ENCODE results near the gene ZFR2.

ZFR2 gene

DNA sequence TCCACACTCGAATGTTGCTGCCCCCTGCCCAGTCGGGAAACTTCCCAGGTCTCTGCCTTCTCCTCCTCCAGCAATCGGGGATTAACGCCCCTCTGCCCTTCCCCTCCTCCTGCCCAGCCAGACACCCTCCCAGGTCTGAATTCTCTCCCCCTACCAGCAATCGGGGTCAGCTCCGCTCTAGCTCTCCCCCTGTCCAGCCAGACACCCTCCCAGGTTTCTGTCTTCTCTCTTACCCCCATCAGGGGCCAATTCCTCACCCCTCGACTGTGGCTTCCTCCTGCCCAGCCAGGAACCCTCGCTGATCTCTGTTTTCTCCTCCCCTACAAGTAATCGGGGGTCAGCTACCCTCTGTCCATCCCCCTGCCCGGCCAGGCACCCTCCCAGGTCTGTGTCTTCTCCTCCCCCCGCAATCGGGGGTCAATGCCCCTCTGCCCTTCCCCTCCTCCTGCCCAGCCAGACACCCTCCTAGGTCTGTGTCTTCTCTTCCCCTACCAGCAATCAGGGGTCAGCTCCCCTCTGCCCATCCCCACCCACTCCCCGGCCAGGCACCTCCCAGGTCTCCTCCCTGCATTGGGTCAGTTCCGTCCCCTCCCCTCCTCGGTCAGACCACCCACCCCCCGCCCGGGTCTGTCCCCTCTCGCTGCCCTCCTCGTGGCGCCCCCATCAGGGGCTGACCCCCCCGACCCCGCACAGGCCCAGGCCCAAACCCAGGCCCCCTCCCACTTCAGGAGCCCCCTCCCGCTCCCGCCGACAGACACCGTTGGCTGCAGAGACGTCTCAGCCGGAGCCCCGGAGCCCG, 668 bp downstream of the ZFR2 start:
- no peak for DNase-seq

- no peak for DNase-seq
These were observed 1.8 kb downstream of the ZFR2 start for GRCh38 chr19:3866910-3867638.

DNA sequence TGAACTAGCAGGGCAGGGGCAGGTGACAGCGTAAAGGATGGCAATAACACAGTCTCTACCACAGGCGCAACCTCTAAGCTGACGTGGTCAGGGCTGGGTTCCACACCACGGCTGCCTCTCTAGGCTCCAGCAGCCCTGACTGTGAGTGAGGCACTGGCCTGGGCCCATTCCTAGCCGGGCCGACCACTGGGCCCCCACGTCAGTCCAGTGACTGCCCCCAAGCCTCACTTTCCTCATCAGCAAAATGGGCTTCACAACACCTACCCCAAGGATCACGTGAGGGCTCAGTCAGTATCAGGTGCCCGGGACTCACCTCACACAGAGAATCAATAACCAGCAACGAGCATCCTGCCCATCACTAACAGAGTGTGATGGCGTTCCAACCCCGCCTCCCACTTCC, 5.2 kb downstream of the ZFR2 start:
- DNase-seq: no peak

DNA sequence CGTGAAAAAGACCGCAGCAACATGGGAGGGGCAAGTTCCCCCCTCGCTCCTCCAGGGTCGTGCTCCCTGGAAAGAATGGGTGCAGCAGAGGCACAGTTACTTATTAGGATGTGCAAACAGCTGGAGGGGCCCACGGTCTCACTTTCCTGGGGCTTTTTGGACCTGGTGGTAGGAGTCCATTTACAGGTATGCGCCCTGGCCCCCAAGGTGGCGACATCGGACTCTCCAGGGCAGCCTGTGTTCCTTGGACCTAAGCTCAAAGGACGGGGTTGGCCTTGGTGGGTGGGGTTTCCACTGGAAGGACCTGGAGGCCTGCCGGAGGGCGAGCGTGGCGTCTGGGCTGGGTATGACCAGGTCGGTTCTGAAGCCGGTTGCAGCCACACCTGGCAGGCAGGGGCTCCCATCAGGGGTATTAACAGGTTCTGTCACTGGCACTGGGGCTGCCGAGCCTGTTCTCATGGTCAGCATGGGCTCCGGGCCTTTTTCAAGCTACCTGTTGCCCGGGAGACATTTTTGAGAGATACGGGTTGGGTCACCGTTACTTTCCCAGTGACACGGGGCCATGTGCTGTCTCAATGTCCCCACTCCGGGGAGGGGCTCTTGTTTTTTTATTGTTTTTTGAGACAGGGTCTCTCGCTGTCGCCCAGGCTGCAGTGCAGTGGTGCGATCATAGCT, 5.9 kb downstream of the ZFR2 start:
- DNase-seq: no peak

DNA sequence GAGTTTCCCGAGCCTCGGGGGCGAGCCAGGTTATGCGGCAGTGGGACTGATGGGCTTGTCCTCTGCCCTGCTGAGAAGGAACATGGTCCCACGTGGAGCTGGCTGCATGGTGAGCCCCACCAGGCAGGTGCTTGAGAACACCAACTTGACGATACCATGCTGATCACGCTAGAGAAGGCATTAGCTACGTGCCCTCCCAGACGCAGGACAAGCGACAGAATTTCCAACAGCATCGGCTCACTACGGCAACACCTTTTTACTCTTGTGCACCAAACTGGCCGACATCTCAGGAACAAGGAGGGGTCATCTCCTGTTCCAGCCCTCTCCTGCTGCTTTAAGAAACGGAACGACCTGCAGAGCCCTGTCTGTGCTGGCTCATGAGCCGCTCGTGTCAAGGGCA, 8.3 kb downstream of the ZFR2 start:
- DNase-seq: no peak

DNA sequence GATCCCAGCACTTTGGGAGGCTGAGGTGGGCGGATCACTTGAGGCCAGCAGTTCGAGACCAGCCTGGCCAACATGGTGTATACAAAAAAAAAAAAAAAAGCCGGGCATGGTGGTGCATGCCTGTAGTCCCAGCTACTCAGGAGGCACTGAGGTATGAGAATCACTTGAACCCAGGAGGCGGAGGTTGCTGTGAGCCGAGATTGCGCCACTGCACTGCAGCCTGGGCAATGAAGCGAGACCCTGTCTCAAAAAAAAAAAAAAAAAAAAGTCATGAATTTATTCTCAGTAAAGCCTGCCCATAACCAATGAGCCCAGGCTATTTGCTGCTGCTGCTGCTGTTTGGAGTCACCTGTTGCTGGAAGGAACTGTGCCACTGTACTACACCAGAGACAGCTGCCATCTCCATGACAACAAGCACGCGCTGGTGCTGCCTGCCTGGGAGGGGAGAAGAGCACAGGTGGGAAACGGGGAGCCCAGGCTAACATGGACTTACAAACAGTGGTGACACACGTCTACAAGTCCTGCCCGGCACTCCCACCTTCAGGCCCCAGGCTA, 11.3 kb downstream of the ZFR2 start:
- no peak for DNase-seq

GRCh38 chr19:3855320-3855719, 13.5 kb downstream of the ZFR2 start:
- no peak for DNase-seq

DNA sequence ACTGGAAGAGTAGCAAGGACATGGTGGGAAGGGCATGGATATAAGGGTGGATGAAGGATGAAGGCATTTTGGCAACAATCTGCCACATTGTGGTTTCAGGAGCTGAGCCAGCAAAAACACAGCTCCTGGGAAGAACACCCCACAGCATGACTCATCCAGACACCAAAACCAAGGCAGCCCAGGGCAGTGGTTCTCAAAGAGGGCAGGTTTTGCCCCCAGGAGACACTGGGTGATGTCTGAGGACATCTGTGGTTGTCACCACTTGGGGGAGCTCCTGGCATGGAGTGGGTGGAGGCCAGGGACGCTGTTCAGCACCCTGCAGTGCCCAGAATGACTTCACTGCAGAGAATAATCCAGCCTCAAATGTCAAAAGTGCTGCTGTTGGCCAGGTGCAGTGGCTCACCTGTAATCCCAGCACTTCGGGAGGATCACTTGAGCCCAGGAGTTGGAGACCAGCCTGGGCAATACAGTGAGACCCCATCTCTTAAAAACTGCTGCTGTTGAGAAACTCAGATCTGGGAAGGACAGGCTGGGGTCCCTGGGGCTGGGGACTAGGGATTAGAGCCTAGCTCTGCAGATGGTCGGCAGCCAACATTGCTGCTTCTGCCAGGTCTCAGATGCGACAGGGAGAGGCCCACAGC, 16.1 kb downstream of the ZFR2 start:
- peak; percentile 52 for DNase-seq

DNA sequence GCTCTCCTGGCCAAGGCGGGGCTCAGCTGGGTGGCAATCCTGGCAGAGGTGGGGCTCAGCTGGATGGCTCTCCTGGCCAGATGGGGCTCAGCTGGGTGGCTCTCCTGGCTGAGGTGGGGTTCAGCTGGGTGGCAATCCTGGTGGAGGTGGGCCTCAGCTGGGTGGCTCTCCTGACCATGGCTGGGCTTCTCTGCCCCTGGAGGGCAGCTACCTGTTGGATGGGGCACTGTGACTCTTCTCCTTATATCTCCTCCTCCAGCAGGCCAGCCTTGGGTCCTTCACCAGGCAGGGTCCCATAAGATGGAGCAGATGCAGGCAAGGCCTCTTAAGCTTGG, 16.7 kb downstream of the ZFR2 start:
- no peak for DNase-seq

DNA sequence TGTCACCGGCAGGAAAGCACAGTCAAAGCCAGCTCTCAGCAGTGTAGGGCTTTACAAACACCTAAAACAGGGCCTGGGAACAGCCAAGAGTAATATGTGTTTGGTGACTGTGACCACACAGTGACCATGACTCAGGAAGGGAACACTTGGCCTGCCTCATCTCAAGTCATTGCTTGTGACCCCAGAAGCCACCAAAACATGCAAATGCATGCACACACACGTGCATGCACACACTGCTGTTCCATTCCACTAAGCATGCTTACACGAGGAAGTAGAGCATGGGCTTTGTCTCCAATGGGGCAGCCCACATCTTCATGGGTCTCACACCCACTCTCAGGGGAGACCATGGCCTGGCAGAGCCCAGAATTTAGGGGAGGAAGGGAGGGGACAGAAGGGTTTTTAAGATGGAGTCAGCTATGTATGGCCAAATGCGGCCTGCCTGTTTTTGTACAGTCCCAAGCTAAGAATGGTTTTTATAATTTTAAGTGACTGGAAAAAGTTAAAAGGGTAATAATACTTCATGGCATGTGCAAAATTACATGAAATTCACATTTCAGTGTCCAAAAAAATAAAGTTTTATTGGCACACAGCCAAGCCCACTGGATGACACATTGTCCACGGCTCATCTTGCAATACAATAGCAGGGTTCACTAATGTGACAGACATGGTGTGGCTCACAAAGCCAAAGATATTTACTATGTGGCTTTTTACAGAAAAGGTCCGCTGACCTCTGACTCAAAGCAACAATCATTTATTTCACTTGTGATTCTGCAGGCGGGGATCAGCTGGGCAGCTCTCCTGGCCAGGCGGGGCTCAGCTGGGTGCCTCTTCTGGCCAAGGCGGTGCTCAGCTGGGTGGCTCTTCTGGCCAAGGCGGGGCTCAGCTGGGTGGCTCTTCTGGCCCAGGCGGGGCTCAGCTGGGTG, 17.3 kb downstream of the ZFR2 start:
- DNase-seq: no peak

- no peak for DNase-seq
These were observed 18.4 kb downstream of the ZFR2 start for GRCh38 chr19:3850320-3850972.

DNA sequence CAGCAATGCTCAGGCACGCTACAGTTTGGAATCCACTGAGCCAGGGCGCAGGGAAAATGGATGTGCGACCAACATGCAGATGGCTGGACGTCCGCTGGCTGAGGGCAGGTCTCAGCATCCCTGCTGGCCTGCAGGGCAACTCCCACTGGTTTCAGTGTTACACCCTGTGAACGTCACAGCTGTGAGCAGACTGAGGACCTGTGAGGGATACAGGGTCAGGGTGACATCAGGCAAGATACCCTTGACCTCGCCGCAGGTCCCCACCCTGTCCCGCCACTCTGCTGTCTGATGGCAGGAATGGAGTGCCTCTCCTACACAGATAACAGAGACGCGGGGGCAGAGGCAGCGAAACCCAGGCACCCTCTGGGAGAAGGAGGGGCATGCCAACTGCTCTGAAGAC, 19.1 kb downstream of the ZFR2 start:
- DNase-seq: no peak

DNA sequence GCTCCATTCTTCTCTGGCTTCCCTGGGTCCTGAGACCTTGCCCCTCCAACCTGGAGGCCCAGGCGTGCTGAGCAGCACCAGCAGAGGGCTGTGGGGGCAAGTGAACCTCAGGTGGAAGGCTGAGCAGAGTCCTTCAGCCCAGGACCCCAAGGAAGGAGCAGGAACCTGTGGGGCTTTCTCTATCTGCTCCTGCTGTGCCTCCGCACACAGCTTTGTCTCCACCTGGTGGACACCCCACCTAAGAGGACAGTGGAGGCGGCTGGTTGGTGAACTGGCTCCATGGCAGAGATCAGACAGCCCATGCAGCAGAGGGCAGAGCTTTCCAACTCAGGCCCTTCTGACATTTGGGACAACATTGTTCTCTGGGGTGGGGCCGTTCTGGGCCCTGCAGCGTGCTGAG, 19.7 kb downstream of the ZFR2 start:
- DNase-seq: peak; percentile 54

DNA sequence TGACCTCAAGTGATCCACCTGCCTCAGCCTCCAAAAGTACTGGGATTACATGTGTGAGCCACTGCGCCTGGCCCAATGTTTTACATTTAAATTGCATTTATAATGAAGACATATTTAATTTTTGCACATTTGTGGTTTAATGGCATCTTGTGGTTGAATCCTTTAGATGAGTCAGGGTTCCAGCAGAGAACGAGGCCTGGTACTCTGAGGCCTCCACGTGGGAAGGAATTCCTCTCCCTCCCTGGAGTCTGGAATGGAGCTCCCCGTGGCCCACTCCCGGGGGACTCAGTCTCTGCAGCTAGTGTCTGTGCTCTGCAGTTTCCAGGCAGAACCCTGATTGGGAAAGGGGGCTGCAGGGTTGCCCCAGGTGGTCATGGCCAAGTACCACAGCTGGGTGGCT, 24.2 kb downstream of the ZFR2 start:
- no peak for DNase-seq

- DNase-seq: no peak
These were observed 25.9 kb downstream of the ZFR2 start for GRCh38 chr19:3842948-3843347.

DNA sequence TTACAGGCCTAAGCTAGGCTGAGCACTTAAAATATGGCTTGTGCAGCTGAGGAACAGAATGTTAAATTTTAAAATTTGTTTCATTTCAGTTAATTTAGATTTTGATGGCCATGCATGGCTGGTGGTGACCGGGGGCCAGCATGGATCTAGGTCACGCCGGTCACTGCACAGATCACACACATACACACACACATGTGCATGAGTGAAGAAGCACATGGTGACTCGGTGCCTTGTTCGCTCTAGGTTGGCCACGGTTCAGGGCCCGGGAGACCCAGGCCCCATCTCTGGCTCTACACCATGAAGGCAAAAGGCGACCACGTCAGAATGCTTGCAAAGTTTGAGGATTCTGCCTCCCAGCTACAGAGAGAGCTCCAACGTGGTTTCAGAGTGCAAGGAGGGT, 28.0 kb downstream of the ZFR2 start:
- DNase-seq: no peak

DNA sequence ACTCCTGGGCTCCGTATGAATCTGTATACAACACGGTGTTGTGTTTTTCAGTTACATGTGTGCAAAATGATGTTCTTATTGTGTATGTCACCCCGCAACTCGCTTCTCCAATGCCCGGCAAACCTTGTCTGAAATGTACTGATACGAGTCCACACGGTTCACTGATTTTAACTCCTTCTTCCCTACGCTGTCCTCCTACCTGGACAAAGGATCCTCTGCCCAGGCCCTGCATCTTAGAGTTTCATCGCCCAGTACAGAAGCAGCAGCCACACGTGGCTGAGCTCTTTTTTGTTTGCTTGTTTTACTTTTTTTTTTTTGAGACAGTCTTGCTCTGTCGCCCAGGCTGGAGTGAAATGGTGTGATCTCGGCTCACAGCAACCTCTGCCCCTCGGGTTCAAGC, 28.9 kb downstream of the ZFR2 start:
- DNase-seq: no peak

DNA sequence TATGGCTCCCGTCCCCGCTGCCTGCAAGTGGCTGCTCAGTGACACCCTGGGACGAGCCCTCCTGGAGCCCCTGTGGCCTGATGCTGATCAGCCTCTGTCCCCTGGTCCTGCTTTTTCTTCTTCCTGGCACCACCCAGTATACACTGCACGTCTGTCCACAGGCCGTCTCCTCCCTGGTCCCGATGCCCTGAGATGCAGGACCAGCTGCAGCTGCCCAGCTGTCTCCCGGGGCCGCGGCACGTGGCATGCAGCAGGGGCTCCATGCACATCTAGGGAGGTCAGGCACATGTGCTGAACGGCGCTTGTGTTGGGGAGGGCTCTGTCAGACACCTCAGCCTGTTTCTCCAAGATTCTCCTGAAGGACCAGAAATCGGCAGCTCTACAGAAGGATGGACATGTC, 30.2 kb downstream of the ZFR2 start:
- no peak for DNase-seq

DNA sequence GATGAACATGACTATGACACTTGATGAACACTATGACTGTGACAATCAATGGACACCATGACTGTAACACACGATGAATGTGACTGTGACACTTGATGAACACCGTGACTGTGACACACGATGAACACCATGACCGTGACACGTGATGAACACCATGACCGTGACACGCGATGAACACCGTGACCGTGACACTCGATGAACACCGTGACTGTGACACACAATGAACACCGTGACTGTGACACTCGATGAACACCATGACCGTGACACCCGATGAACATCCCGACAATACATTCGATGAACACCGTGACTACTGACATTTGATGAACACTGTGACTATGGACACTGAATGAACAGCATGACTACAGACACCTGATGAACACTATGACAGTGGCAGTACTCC, 30.9 kb downstream of the ZFR2 start:
- no peak for DNase-seq

- DNase-seq: no peak
These were observed 31.5 kb downstream of the ZFR2 start for GRCh38 chr19:3837332-3837731.

DNA sequence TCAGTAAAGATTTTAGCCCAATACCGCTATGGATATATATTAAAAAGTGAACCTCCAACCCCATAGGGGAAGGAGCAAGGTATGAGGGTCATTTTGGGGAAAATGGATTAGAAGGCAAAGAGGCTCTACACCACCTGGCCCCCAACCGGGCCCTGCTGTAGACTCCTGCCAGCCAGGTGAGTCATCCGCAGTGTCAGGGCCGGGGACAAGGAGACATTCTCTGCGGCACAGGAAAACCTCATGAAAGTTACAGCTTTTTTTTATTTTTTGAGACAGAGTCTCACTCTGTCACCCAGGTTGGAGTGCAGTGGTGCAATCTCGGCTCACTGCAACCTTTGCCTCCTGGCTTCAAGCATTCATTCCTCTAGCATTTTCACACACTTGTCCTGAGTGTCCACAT, 32.0 kb downstream of the ZFR2 start:
- peak; percentile 22 for DNase-seq

DNA sequence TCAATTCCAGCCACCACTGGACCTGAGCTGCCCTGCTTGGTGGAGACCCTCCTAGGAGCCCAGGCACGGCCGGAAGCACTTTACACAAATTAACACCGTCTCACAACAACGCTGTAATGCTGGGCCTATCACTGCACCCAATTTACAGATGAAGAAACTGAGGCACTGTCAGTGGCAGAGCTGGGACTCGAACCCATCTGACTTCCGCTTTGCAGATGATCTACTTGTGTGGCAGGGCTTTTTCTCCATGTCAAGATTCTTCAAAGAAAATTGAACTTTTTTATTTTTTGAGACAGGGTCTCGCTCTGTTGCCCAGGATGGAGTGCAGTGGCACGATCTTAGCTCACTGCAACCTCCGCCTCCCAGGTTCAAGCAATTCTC, 33.8 kb downstream of the ZFR2 start:
- DNase-seq: no peak
